BE2C (cell line): ENCODE results near the gene POLR2B.
"Not testable (repeated sequence)": the region's sequence is repeated elsewhere in the genome, so short reads cannot be mapped to it uniquely, and the experiment has no call there.

Experiments used
- DNase-seq: peaks from one replicate; pipeline ENCODE4 v3.0.0-alpha.2; 2020
- H3K27me3 ChIP-seq: fragments of 250-450 bp; sonication (Bioruptor Pico); 2 replicates; pipeline ENCODE4 v1.5.1; 2020; ENCODE audit warnings: mild to moderate bottlenecking
- H3K36me3 ChIP-seq: fragments of 250-450 bp; sonication (Bioruptor Pico); 2 replicates; pipeline ENCODE4 v1.5.1; 2020; ENCODE audit warnings: mild to moderate bottlenecking
- H3K4me1 ChIP-seq: fragments of 250-450 bp; sonication (Bioruptor Pico); 2 replicates; pipeline ENCODE4 v1.5.1; 2020
- H3K4me3 ChIP-seq: 2 replicates; pipeline ENCODE4 v1.5.1; 2011; ENCODE audit warnings: low read depth, low read length
- H3K9me3 ChIP-seq: fragments of 250-450 bp; sonication (Bioruptor Pico); 2 replicates; pipeline ENCODE4 v1.5.1; 2020
- CTCF ChIP-seq: IDR thresholded peaks from 2 replicates; pipeline ENCODE4 v1.5.1; 2012; ENCODE audit warnings: mild to moderate bottlenecking, low read depth, low read length

The POLR2B gene

GRCh38 chr4:57042711-57043169, 64.0 kb downstream of the POLR2B start:
- no peaks in the 10 kb centered on the region; the same call in 1 of the 2 replicates for H3K4me1 ChIP-seq
- no peaks in the 10 kb centered on the region for H3K9me3 ChIP-seq
- H3K27me3 ChIP-seq, result no peaks in the 10 kb centered on the region
- no peak for TF ChIP-seq CTCF
- H3K4me3 ChIP-seq, result no peak overlapping the region
- no peak for DNase-seq
- no peaks in the 10 kb centered on the region for H3K36me3 ChIP-seq

GRCh38 chr4:57043347-57044251, 64.9 kb downstream of the POLR2B start:
- Histone ChIP-seq H3K4me1 (no peaks in the 10 kb centered on the region; the same call in 1 of the 2 replicates), H3K9me3 (no peaks in the 10 kb centered on the region), H3K4me3 (no peak overlapping the region), H3K27me3 (no peaks in the 10 kb centered on the region), H3K36me3 (no peaks in the 10 kb centered on the region)
- no peak for DNase-seq
- TF ChIP-seq CTCF, result no peak

- no peaks in the 10 kb centered on the region for H3K27me3 ChIP-seq
- H3K9me3 ChIP-seq, result no peaks in the 10 kb centered on the region
- H3K4me1 ChIP-seq, result no peaks in the 10 kb centered on the region; the same call in 1 of the 2 replicates
- TF ChIP-seq CTCF, result no peak
- no peaks in the 10 kb centered on the region for H3K36me3 ChIP-seq
- no peak overlapping the region for H3K4me3 ChIP-seq
- no peak for DNase-seq
These were observed 65.6 kb downstream of the POLR2B start for GRCh38 chr4:57044279-57044678.

- no peaks in the 10 kb centered on the region for H3K36me3 ChIP-seq
- DNase-seq, result no peak
- no peak overlapping the region for H3K4me3 ChIP-seq
- no peak for TF ChIP-seq CTCF
- no peaks in the 10 kb centered on the region for H3K27me3 ChIP-seq
- H3K4me1 ChIP-seq, result no peaks in the 10 kb centered on the region; the same call in 1 of the 2 replicates
- H3K9me3 ChIP-seq, result no peaks in the 10 kb centered on the region
These were observed 66.3 kb downstream of the POLR2B start for GRCh38 chr4:57044996-57045395.

GRCh38 chr4:57047046-57047445, 68.3 kb downstream of the POLR2B start:
- not testable (repeated sequence) for DNase-seq, H3K4me3 ChIP-seq, H3K4me1 ChIP-seq, H3K36me3 ChIP-seq, H3K27me3 ChIP-seq, H3K9me3 ChIP-seq

GRCh38 chr4:57048590-57049304, 70.1 kb downstream of the POLR2B start:
- Histone ChIP-seq H3K9me3 (no peaks in the 10 kb centered on the region), H3K4me3 (no peak overlapping the region), H3K27me3 (no peaks in the 10 kb centered on the region), H3K36me3 (no peaks in the 10 kb centered on the region), H3K4me1 (no peaks in the 10 kb centered on the region)
- no peak for DNase-seq
- no peak for TF ChIP-seq CTCF
